Adrenal gland (tissue), 5 donors: ENCODE measurements around the gene KDM6A.

Experiments
- CTCF ChIP-seq, 6 experiments: fragments of 450-650 bp in 4 of 6; fragments of 200-600 bp in 2 of 6; sonication (generic) in 1 of 6; IDR thresholded peaks; 1 replicate in 5 of 6; 2 replicates in 1 of 6; pipeline versions ENCODE4 v1.5.1 to v1.8.0; 2016 to 2021; ENCODE audit warnings: antibody characterized with exemption in 6 of 6, mild to moderate bottlenecking in 2 of 6, moderate library complexity in 1 of 6
- POLR2A ChIP-seq, 2 donors: fragments of 450-650 bp; IDR thresholded peaks; one replicate each; pipeline ENCODE4 v1.6.1; 2017; ENCODE audit warnings: antibody characterized with exemption in 2 of 2, mild to moderate bottlenecking in 2 of 2, moderate library complexity in 1 of 2
- donor health status: DM: no; HTN: no; CAD: no.

GRCh38 chrX:44935640-44936039 is 62.7 kb downstream of the KDM6A start:
- TF ChIP-seq CTCF (IDR thresholded peaks at IDR 0.05) (no peak), POLR2A (IDR thresholded peaks at IDR 0.05) (no peak)
